KG1 (cell line): ENCODE measurements around the gene DNAAF6.
"Not testable (repeated sequence)": the region's sequence is repeated elsewhere in the genome, so short reads cannot be mapped to it uniquely, and the experiment has no call there.

Experiments
- DNase-seq: peaks from one replicate; lab custom pipeline; 2025; lab: John Stamatoyannopoulos, UW

Gene DNAAF6

GRCh38 chrX:107205770-107206696 is at the start of gene DNAAF6, which contains the start of gene NUP62CL:
TSS of gene DNAAF6 (plus strand) at chrX:107206611. CDS start at chrX:107212876, 6,265 bp downstream.
TSS of gene NUP62CL (minus strand) at chrX:107206433. CDS start at chrX:107175146, 31,287 bp downstream.
- no peak for DNase-seq

- DNase-seq: not testable (repeated sequence)
Measured at GRCh38 chrX:107157618-107158017, 48.8 kb upstream of the DNAAF6 start.

DNA sequence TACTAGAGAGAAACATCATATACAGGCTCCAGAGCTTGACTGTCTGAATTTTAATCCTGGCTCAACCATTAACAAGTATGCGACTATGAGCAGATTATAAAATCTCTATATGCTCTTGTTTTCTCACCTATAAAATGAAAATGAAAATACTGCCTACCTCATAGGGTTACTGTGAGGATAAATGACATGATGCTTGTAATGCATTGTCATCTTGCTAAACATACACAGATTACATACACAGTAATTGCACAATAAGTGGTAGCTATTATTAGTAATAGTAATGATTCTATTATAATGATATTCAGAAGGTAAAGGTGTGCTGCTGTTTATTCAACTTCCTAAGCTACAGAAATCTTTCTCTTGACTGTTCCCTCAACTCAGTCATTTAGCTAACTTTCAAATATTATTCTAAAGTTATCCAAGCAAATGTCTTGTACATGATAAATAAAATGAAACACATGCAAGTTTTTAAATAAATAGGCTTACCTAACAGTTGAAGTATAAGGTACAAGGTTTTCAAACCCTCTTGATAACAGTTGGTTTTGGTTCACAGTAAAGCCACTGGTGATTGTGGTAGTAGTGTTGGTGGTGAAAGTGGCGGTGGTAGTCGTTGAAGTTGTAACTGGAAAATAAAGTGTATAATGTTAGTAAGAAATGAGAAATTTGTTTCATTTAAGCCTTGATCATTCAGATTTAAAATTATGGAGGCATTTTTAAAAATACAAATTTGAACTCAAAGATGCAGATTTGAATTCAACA is 39.1 kb upstream of the DNAAF6 start:
- DNase-seq: no peak

GRCh38 chrX:107168257-107168656 is 38.2 kb upstream of the DNAAF6 start:
- no peak for DNase-seq

GRCh38 chrX:107168712-107169111 is 37.7 kb upstream of the DNAAF6 start:
- DNase-seq: no peak

- no peak for DNase-seq
Measured at GRCh38 chrX:107171369-107172102, 34.9 kb upstream of the DNAAF6 start.

- no peak for DNase-seq
Measured at GRCh38 chrX:107197319-107197718, 9.1 kb upstream of the DNAAF6 start.

DNA sequence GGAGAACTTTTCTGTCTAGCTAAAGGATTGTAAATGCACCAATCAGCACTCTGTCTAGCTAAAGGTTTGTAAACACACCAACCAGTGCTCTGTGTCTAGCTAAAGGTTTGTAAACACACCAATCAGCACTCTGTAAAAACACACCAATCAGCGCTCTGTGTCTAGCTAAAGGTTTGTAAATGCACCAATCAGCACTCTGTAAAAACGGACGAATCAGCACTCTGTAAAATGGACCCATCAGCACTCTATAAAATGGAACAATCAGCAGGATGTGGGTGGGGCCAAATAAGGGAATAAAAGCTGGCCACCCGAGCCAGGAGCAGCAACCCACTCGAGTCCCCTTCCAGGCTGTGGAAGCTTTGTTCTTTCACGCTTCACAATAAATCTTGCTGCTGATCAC is 8.3 kb upstream of the DNAAF6 start:
- not testable (repeated sequence) for DNase-seq

DNA sequence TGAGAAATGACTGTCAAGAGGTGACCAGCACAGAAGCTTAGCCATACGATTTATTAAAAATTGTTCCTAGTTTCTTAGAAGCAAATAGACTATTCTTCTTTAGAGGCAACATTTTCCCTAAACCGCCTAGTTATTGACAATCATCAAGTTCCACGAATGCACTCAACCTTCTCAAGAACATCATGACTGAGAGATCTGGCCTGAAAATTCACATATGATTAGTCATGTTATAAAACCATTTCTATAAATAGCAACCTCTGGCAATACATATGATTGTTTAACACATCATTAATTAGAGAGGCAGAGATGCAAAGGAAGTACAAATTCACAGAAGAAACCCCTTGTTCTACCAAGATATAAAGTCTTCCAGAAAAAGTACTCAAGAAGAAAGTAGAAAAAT is 6.9 kb upstream of the DNAAF6 start:
- no peak for DNase-seq

DNA sequence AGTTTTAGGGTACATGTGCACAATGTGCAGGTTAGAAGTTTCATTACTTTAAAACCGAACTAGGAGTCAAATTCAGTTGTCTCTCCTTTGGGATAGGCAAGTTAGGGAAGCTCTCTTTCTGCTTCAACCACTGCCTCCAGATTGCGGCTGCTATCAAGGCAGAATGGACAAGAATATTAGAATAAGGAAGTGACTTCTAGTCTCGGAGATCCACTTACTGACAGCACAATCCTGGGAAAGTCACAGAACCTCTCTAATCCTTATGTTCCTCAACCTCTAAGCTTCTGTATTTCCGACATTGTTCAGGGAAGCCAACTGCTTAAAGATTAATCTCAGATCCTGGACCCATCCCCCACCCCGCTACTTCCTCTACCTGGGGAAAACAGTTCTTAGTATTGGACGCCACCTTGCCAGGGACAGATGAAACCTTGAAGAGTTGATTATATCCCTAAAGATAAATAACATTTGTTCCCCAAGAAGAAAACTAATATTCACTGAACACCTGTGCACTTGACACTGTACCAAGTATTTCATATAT is 2.3 kb upstream of the DNAAF6 start:
- no peak for DNase-seq

DNA sequence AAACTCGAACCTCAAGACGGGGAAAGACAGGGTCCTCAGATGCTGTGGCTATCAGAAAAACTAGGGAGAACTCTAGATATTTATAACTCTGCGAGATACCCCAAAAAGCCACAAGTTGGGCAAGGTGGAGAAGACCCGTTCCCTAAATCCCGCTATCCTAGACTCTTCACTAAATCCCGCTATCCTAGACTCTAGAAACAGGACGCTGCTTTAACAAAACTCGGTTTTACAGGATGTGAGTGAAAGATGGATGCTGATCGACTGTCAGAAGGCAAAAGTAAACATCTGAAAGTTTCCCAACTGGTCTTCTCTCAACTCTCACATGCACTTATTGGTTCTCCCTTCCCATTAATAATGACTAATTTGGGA is 270 bp downstream of the DNAAF6 start:
- DNase-seq: no peak

GRCh38 chrX:107207089-107207488 is 678 bp downstream of the DNAAF6 start:
- no peak for DNase-seq

- DNase-seq: no peak
Measured at GRCh38 chrX:107207943-107208342, 1.5 kb downstream of the DNAAF6 start.

DNA sequence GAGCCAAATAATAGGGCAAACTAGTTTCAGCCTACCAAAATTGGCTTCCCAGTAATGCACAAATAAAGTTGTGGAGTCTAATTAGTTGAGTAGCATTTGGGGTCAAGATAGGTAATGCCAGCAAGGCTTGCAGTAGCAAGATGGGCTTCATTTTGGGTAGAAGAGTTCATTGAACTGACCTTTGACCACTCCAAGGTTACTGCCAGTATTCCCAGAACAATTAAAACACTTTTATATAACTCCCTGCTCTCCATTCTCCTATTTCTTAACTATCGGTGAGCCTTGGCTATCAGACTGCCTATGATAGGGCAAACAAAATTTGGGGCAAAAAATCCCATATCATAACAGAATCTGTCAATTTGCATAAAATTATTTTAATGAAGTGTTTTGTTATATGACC is 7.1 kb downstream of the DNAAF6 start:
- no peak for DNase-seq

GRCh38 chrX:107226757-107227156 is 20.3 kb downstream of the DNAAF6 start:
- DNase-seq: no peak

DNA sequence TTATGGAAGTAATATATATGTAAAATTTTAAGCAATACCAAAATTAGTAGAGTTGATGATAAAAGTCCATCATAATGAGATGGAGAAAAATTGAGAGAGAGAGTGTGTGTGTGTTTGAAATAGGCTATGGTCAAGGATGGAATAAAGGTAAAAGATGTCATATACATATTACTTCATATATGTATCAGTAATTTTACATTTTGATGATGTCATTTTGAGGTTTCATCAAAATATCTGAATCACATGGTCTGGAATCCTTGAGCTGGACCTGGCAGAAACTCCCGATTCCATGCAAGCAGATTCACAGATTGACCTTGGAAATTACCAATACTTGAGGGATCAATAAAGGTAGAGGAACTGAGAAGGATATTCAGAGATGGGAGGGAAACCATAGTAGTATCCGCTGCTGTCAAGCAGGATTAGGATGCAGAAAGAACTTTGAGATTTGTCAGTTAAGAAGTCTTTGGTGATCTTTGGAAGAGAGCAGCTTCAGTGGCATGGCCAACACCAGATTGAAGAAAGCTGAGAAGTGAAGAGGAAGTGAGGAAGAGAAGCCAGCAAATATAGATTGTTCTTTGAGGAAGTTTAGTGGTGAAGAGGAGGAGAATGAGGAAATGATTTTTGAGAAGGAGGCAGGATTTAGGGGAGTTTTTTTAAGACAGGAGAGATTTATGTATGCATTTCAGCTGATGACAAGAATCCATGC is 21.5 kb downstream of the DNAAF6 start:
- DNase-seq: no peak

GRCh38 chrX:107228486-107228819 is 22.0 kb downstream of the DNAAF6 start:
- no peak for DNase-seq

DNA sequence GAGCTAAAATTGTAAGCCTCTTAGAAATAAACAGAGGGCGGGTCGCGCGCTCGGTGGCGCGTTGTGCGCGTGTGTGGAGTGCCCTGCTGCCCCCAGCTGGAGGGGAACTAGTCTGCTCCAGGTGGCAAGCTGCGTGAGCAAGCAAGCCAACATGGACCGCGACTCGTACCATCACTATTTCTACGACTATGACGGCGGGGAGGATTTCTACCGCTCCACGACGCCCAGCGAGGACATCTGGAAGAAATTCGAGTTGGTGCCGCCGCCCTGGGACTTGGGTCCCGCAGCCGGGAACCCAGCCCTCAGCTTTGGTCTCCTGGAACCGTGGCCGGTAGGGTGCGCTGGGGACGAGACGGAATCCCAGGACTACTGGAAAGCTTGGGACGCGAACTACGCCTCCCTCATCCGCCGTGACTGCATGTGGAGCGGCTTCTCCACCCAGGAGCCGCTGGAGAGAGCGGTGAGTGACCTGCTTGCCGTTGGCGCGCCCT is 66.1 kb downstream of the DNAAF6 start:
- no peak for DNase-seq

- DNase-seq: no peak
Measured at GRCh38 chrX:107273795-107274194, 67.4 kb downstream of the DNAAF6 start.

DNA sequence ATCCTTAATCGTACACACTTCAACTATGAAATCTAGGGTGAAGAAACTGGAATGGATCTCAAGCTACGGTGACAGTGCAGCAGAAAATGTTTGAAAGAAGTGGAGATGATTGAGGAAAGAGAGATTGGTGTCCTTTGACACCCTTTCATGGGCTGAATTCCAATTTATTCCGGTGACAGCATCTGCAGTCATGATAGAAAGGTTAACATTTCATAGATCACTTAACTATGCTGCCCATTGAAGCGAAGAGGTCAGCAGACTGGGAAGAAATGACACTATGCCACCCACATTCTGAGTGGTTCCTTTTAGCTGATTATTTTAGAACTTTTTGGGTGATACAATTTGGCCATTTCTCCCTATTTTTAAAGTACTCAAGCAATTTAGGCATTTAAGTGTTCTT is 82.3 kb downstream of the DNAAF6 start:
- DNase-seq: no peak

DNA sequence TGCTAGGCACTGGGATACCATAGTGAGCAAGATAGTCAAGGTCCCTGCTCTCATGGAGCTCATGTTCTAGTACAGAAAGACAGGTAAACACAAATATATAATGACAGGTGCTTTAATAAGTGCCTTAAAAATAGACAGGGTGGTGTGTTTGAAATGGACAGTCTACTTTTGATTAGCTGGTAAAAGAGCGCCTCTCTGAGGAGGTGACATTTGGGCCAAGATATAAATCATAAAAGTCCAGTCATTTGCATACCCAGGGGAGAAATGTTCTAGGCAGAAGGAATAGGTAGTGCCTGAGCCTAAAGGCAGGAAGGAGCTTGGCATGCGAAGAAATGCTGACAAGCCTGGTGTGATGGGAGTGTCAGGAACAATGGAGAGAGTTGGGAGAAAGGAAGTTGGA is 83.6 kb downstream of the DNAAF6 start:
- no peak for DNase-seq
